Suppressor macrophage treated with lipopolysaccharide for 1 hour (primary cell): ENCODE results near the gene OOSP1.
"Not testable (repeated sequence)": the region's sequence is repeated elsewhere in the genome, so short reads cannot be mapped to it uniquely, and the experiment has no call there.

Experiments used
- DNase-seq, 3 donors: peaks; one replicate each; pipeline ENCODE4 v3.0.0-alpha.2; 2020 to 2022

The OOSP1 gene

DNA sequence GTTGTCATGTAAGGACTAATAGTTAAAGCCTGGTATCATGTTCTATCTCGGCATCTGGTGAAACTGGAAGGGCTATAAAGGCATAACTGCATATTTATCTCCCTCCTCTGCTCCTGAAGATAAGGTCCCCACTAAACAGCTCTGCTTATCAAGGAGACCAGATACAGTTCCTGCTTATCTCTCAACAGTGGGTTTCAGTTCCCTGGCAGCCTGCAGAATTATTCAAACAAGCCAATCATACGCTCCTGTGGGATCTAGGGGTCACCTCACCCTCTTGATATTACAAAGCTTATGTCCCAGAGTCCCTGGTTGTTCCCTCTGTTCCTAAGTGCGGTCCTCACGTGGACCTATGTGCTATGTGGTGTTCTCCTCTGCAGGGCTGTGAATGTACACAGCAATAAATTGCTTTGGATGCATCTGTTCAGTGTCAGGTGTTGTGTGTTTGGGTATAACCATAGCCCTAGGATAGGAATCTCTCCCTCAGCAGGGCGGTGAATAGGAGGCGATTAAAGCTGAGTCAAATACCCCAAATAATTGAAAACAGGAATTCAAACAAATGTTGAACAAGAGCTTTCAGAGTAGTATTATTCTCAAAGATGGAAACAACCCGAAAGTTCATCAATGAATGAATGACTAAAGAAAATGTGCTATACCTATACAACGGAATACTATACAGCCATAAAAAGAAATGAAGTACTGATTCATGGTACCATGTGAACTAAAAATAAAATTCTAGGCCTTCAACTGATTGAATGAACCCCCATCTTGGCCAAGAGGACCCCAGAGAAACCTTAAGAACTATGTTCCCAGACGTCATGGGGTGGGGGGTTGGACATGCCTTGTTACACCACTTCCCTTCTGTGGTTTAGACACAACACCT, 22.5 kb downstream of the OOSP1 start:
- no peak for DNase-seq

DNA sequence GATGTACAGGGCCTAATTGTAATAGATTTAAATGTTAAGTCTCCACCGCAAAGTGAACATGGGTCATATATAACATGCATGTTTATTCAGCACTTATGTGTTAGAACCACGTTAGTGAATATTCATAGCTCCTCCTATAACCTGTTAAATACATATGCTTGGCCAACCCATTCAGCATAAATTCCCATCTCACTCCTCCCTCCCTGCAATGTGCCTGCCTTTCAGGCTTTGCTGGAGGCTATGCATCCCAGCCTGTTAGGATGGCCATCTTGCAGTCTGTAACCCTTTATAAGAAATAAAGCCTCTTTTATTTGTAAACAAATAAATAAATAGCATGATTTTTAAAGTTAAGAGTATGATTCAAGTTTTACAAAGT, 23.9 kb downstream of the OOSP1 start:
- DNase-seq = no peak

DNA sequence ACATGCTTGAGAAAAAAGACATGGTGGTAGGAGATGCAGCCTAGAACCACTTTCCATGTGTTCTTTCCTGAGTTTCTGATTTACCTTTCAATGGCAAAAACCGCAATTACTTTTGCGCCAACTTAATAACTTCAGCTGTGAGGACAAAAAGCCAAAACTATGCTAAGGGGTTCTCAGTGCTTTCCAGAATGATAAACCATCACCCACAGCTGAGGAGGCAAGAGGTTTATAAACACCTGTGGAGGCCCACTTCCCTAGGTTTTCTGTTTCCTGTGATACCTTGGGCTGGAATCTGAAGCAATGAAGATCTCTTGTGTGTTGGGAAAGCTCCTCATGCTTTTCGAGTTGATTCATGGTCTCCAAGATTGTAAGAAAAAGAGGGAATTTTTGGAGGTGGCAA, 25.5 kb downstream of the OOSP1 start, which contains the start of gene OOSP4A:
TSS of gene OOSP4A (plus strand) at position 301 of the 400 bp plus-strand sequence. CDS start at position 301, 0 bp downstream.
- DNase-seq = no peak

DNA sequence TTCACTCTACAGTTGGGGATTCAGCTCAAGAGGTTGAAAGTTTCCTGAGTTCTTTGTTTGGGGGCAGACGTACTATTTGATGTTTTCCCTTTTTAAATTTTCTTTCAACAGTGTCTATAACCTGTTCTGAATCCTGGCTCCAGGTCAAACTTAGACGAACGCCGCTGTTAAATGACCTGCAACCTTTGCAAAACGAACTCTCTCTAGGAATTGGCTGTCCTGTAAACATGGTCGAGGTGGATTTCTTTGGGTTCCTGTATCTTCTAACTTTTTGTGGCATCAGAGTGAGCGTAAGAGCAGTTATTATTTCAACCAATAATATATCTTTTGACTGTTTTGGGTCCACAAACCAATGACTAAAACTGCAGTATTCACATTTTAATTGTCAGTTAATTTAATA, 27.2 kb downstream of the OOSP1 start:
- no peak for DNase-seq

DNA sequence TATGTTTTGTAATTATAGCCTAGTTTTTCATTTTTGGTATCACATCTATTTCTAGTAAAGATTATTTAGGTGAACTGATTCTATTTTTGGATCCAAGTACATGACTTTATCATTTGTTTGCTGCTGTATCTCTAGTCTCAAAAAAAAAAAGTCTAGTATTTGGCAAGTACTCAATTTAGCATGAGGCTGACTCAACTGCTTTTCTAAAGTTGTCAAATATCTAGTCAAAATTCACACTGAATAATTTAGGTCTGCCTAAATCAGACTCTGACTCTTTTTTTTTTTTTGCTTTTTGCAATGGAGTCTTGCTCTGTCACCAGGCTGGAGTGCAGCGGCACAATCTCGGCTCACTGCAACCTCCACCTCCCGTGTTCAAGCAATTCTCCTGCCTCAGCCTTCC, 28.0 kb downstream of the OOSP1 start:
- DNase-seq = no peak

DNA sequence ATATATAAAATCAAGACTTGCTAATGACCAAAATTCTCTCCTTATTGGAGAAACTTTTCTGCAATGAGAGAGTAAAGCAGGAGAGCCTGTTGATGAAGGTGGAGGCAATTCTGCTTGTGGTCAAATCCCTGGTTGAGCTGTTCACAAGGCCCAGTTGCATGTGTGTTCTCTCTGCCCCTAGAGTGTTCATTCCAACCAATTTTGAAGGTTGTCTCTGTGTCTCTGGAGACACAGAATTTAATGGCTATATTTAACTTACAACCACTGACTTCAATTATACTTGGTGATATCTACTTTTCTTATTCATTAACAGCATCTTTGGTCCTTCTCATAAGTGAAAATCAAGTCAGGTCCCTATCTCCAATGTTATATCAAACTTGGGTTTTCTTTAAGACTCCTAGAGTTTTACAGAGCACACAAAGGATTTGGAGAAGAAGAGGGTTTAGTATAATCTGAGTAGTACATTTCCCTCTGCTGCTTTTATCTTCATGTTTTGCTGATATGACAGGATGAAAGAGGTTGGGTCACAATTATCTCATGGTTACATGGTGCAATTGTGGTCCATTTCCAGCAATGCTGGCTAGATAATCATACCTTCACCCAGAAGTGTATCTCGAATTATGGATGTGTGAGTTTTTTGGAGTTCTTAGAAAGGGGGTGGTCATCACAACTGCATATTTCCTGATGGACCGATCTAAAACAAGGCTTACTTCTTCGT, 29.6 kb downstream of the OOSP1 start:
- DNase-seq = no peak

DNA sequence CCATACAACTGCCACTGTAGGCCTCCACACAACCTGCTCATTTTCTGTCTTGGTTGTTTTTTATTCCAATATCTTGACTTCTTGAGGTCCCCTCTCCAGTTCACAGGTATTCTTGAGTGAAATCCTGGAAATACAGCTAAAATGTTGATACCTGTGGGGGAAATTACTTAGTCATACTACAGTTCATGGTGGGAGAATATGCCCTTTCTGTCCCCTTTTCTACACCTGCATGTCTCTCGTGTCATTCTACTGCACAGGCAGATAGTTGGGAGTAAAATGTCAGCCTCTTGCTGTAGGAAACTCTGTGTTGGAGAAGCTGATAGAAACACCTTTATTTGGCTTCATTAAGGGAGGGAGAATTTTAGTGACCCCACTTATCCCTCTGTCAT, 30.2 kb downstream of the OOSP1 start:
- no peak for DNase-seq

DNA sequence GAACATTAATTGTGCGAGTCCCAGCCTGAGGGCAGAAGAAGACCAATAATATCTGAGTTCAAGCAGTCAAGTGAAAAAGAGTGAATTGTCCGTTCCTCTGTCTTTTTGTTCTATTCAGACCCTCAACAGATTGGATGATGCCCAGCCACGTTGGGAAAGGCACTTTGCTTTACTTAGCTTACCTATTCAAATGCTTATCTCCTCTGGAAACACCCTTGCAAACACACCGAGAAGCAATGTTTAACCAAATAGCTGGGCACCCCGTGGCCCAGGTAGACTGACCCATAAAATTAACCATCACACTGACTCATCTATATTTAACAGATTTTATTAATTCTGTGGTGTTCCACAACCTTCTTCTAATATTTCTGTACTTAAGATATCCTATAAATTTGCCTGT, 34.9 kb downstream of the OOSP1 start:
- no peak for DNase-seq

DNA sequence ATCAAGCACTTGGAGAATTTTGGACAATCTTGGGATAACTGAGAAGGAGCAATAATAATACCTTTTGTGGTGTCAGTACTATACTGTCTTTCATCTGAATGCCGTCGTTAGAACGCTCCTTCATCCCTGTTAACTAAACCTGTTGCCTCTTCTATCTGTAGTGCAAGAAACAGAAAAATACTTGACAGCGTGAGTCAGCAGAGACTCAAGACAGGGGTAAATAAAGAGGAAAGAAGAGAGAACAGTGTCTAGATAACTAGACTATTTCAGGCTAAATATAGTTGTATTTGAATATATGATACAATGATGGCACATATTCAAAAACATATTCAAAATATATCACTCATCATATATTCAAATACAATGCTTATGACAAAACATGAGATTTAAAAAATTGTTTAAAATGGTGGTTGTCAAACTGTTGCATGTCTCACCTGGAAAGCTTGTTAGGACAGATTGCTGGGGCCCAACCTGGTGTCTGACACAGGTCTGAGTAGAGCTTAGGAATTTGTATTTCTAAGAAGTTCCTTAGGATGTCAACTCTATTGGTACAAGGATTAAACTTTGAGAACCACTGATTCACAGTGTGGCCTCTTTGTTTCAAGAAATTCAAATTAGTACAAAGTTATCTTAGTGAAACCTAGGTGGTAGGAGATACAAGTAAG, 43.0 kb downstream of the OOSP1 start:
- no peak for DNase-seq

DNA sequence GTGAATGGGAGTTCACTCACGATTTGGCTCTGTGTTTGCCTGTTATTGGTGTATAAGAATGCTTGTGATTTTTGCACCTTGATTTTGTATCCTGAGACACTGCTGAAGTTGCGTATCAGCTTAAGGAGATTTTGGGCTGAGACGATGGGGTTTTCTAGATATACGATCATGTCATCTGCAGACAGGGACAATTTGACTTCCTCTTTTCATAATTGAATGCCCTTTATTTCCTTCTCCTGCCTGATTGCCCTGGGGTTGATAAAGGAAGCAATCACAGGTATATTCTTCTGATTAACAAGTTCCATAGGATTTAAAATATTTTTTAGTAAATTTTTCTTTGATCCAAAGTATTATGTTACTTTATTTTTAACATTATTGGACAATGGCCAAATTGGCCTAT, 43.8 kb downstream of the OOSP1 start:
- not testable (repeated sequence) for DNase-seq

DNA sequence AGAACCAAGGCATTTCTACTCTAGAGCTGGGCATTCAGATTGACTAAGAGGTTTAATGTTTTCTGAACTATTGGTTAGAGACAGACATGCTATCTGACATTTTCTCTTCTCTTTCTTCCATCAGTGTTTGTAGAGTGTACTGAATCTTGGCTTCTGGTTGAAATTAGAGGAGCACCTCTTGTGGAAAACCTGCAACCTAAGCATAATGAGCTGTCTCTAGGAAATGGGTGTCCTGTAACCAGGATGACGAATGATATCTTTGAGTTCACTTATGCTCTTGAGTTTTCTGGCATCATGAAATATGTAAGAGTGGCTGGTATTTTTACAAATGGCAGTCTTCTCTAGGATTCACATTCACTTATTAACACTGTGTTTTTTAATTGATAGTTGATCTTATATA, 45.0 kb downstream of the OOSP1 start:
- no peak for DNase-seq

DNA sequence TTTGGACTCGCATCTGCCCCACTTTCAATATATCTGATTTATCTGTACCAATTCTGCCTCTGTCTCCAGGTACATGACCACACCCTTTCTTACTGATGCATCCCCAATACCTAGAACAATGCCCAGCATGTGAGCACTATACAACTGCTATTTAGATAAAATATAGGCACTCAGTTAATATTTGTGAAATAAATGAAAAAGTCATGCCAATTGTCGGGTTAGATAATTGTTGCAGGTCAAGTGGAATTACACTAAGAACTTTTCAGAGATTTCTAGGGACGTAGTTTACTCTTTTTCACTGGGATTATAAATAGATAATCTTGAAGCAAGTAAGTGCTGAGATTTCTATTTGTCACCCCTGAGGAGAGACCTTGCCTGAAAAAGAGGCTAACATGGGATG, 46.1 kb downstream of the OOSP1 start:
- no peak for DNase-seq

DNA sequence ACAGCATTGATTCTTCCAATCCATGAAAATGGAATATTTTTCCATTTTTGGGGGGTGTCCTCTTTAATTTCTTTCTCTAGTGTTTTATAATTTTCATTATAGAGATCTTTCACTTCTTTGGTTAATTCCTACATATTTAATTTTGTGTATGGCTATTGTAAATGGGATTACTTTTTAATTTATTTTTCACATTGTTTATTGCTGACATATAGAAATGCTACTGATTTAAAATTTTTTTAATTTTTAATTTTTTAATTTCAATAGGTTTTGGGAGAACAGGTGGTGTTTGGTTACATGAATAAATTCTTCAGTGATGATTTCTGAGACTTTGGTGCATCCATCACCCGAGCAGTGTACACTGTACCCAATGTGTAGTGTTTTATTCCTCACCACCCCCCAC, 52.2 kb downstream of the OOSP1 start:
- no peak for DNase-seq

DNA sequence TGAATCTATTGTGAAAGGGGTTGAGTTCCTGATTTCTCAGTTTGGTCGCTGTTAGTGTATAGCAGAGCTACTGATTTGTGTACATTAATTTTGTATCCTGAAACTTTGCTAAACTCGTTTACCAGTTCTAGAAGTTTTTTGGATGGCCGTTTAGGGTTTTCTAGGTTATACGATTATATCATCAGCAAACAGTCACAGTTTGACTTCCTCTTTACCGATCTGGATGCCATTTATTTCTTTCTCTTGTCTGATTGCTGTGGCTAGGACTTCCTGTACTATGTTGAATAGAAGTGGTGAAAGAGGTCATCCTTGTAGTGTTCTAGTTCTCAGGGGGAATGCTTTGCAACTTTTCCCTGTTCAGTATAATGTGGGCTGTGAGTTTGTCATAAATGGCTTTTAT, 54.2 kb downstream of the OOSP1 start:
- no peak for DNase-seq

DNA sequence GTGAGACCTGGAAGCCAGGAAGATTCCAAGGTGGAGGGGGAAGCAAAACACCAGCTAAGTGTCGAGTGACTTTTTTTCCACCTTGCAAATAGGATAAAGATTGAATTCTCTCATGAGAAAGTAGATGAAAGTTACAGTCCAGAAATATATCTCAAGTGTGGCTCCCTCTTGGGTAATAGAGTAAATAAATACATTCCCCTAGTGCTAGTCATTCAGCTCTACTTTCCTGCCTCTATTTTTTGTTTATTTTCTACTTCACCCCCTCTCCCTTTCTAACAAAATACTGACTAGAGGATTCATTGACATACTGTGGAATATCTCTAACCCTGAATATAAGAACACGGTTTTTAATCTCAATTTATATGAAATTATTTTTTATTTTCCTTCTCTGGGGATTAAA, 59.6 kb downstream of the OOSP1 start:
- no peak for DNase-seq

DNA sequence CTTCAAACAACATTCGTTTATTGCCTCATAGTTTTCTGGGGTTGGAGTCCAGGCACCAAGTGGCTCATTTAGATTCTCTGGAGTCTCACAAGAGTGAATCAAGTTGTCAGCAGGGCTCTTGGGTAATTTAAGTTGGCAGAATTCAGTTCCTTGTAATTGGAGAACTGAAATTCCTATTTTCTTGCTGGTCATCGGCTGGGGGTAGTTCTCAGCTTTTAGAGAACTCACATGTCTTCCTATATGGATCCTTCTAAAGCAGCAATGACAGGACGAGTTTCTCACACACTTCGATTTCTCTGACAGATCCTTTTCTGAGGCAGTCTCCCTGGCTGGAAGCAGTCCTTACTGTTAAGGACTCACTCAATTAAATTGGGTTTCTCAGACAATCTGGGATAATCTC, 61.5 kb downstream of the OOSP1 start:
- no peak for DNase-seq

DNA sequence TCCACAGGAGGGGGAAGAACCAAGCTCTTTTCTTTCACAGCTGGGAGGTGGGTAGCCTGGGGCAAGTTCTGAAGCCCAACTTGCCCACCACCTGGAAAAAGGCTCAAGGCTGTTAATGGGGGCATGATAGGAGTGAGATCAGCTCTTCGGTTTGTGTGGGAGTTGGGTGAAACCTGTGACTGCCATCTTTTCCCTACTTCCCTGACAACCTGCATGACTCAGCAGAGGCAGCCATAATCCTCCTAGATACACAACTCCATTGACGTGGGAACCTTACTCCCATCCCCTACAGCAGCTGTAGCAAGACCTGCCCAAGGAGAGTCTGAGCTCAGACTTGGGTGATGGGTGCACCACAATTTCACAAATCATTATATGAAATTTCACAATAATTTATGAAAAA, 65.5 kb downstream of the OOSP1 start:
- no peak for DNase-seq

DNA sequence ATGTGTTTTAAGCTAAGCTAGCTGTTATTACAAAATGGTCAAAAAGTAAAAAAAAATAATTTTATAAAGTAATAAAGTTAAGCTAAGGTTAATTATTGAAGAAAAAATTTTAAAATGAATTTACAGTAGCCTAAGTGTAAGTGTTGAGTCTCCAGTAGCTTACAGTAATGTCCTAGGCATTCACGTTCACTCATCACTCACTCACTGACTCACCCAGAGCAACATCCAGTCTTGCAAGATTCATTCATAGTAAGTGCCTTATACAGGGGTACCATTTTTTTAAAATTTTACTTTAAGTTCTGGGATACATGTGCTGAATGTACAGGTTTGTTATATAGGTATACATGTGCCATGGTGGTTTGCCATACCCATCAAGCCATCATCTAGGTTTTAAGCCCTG, 67.1 kb downstream of the OOSP1 start:
- DNase-seq = no peak
